OCI-LY7 (cell line): ENCODE data around the gene CAP1. TPM values are rescaled to one million over a fixed set of nuclear protein-coding genes. Genes with fewer than 3 reads are reported as not detected.

Experiments
- BruUV-seq: library from RNA; stranded (reverse); fragments of 400-500 nt; replicated peaks from 2 replicates; lab custom pipeline; 2021; lab: Mats Ljungman, UMichigan
- CTCF ChIA-PET: fragments of 300-600 bp; sonication (Branson Sonifier 250); formaldehyde crosslinking; loops from one replicate; lab custom pipeline; 2022; ENCODE audit warnings: antibody characterized with exemption; ENCODE audit not compliant: unreplicated experiment; lab: Charles Lee
- POLR2A ChIA-PET: fragments of 300-600 bp; sonication (Branson Sonifier 250); formaldehyde crosslinking; loops from one replicate; lab custom pipeline; 2022; ENCODE audit warnings: antibody characterized with exemption; lab: Charles Lee
- DNase-seq: peaks from one replicate; pipeline ENCODE4 v3.0.0-alpha.2; 2015; ENCODE audit warnings: low spot score
- H2AFZ ChIP-seq: fragments of 200-600 bp; sonication (generic), shearing (Covaris generic); 2 replicates; pipeline ENCODE4 v1.6.1; 2014; ENCODE audit warnings: mild to moderate bottlenecking, antibody characterized with exemption, low read length, moderate library complexity
- H3K27ac ChIP-seq: fragments of 200-600 bp; sonication (generic); 2 replicates; pipeline ENCODE4 v1.5.1; 2014; ENCODE audit warnings: mixed run types, low read depth, mild to moderate bottlenecking, moderate library complexity, low read length, inconsistent platforms; ENCODE audit not compliant: poor library complexity, severe bottlenecking
- H3K36me3 ChIP-seq: fragments of 200-600 bp; sonication (generic); 2 replicates; pipeline ENCODE4 v1.6.1; 2014; ENCODE audit warnings: mild to moderate bottlenecking, antibody characterized with exemption, low read length, moderate library complexity, mixed read lengths; ENCODE audit not compliant: insufficient read depth
- H3K4me1 ChIP-seq: fragments of 200-600 bp; sonication (generic); 2 replicates; pipeline ENCODE4 v1.5.1; 2014; ENCODE audit warnings: mild to moderate bottlenecking, low read length; ENCODE audit not compliant: insufficient read depth, poor library complexity, severe bottlenecking
- H3K4me2 ChIP-seq: fragments of 200-600 bp; sonication (generic); 2 replicates; pipeline ENCODE4 v1.6.1; 2014; ENCODE audit warnings: mild to moderate bottlenecking, low read length
- H3K4me3 ChIP-seq: fragments of 200-600 bp; sonication (generic); 2 replicates; pipeline ENCODE4 v1.5.1; 2014; ENCODE audit warnings: mild to moderate bottlenecking, low read depth, low read length; ENCODE audit not compliant: poor library complexity, severe bottlenecking
- H3K79me2 ChIP-seq: fragments of 200-600 bp; sonication (generic); 2 replicates; pipeline ENCODE4 v1.6.1; 2016; ENCODE audit warnings: low read depth, mild to moderate bottlenecking, low read length, moderate library complexity, mixed read lengths; ENCODE audit not compliant: insufficient read depth
- H3K9me2 ChIP-seq: fragments of 200-600 bp; sonication (generic); 2 replicates; pipeline ENCODE4 v1.6.1; 2016; ENCODE audit warnings: mild to moderate bottlenecking, low read length, mixed read lengths; ENCODE audit not compliant: insufficient read depth
- H3K9me3 ChIP-seq: fragments of 200-600 bp; sonication (generic); 2 replicates; pipeline ENCODE4 v1.6.1; 2014; ENCODE audit warnings: mild to moderate bottlenecking, mixed run types, low read length, mixed read lengths
- H4K20me1 ChIP-seq: fragments of 200-600 bp; sonication (generic); 2 replicates; pipeline ENCODE4 v1.6.1; 2014; ENCODE audit warnings: mild to moderate bottlenecking, antibody characterized with exemption, low read length, moderate library complexity, mixed read lengths; ENCODE audit not compliant: insufficient read depth
- CTCF ChIP-seq: fragments of 200-600 bp; sonication (generic); conservative IDR thresholded peaks from 2 replicates; pipeline ENCODE4 v1.5.1; 2014; ENCODE audit warnings: mild to moderate bottlenecking, antibody characterized with exemption, low read length, moderate library complexity, mixed read lengths
- EZH2phosphoT487 ChIP-seq: fragments of 200-600 bp; sonication (generic); IDR thresholded peaks from 2 replicates; pipeline ENCODE4 v1.6.1; 2018; ENCODE audit warnings: low read depth, borderline replicate concordance, mild to moderate bottlenecking, mixed run types, antibody characterized with exemption, low read length, moderate library complexity, mixed read lengths
- intact Hi-C: fragments of 100-400 bp; cut with micrococcal nuclease; formaldehyde crosslinking; loops from one replicate; pipeline ENCODE4 v1.10.0; 2022; ENCODE audit not compliant: unreplicated experiment
- total RNA-seq, 2 experiments: library from RNA; depleted of rRNA in 1 of 2; stranded (reverse); fragments of >200 nt in 1 of 2; shearing (Covaris generic) in 1 of 2; gene quantifications; 2 replicates each; pipeline ENCODE4 v1.2.3, GENCODE V29; 2014 to 2022

Gene CAP1
- total RNA-seq, 2 experiments from 2014 or later = 193 to 296 TPM

DNA sequence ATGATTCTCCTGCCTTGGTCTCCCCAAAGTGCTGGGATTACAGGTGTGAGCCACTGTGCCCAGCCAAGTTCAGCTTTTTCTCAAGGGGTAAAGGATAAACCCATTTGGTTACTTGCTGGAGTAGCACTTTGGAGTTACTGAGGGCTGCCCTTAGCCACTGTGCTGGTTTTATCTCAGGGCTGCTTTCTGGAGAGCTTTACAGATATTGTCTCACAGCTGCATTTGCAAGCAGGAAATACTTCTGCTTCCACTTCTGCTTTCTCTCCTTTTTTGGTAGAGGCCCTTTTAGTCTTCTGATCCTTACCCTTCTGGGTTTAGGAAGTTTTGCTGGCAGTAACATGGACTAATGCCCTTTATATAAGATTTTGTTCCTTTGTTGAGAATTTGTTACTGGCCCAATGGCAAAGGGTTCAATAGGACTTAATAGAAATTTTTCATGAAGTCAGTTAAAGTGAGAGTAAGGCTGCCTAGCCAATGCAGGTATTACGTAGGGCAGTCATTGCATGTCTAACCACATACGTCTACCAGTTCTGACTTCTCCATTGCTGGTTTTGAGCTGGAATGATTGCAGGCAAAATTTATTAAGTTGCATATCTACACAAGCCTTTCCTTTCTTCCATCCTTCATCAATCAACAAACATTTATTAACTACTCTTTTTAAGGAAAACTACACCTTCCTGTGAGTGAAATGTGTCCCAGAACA lies 24.4 kb downstream of the CAP1 start:
- ChIA-PET POLR2A (interaction anchor here (1.0 to 6.6 kb wide), 3 partner anchors 11 to 26 kb away, joined by 3 to 54 read pairs (median 3); partner anchors contain the start of gene CAP1), CTCF (no interaction called here)
- Histone ChIP-seq H3K79me2 (peaks cover 26% of the 10 kb centered on the region; the same call in 1 of the 2 replicates), H2AFZ (no peak overlapping the region), H3K4me3 (peak overlapping the region; percentile 30), H3K36me3 (peaks cover 95% of the 10 kb centered on the region), H3K4me2 (peak overlapping the region; percentile 59), H4K20me1 (peaks cover 4% of the 10 kb centered on the region; the same call in 1 of the 2 replicates), H3K4me1 (peaks cover 65% of the 10 kb centered on the region), H3K27ac (peak overlapping the region; percentile 90), H3K9me2 (no peaks in the 10 kb centered on the region), H3K9me3 (no peaks in the 10 kb centered on the region)
- peak; percentile 86 for DNase-seq
- intact Hi-C loops = loop anchor here (1.0 kb wide), 1 partner anchor 25 kb away; the partner anchor contains the start of gene CAP1
- TF ChIP-seq EZH2phosphoT487 (no peak), CTCF (no peak)
- no TSS peak for BruUV-seq

GRCh38 chr1:40067023-40067422 lies 26.5 kb downstream of the CAP1 start:
- peaks cover 95% of the 10 kb centered on the region for H3K36me3 ChIP-seq
- H3K9me3 ChIP-seq = no peaks in the 10 kb centered on the region
- intact Hi-C loops = no loop called here
- TF ChIP-seq EZH2phosphoT487 = no peak
- TF ChIP-seq CTCF = no peak
- no peak overlapping the region for H3K4me3 ChIP-seq
- peaks cover 44% of the 10 kb centered on the region for H3K4me1 ChIP-seq
- no peaks in the 10 kb centered on the region for H3K9me2 ChIP-seq
- H4K20me1 ChIP-seq = peaks cover 4% of the 10 kb centered on the region; the same call in 1 of the 2 replicates
- no peak overlapping the region for H2AFZ ChIP-seq
- no TSS peak for BruUV-seq
- DNase-seq = no peak
- ChIA-PET CTCF (no interaction called here), POLR2A (no interaction called here)
- H3K27ac ChIP-seq = no peak overlapping the region
- H3K79me2 ChIP-seq = peaks cover 11% of the 10 kb centered on the region; the same call in 1 of the 2 replicates
- no peak overlapping the region for H3K4me2 ChIP-seq

GRCh38 chr1:40067851-40068250 lies 27.3 kb downstream of the CAP1 start:
- no peak for TF ChIP-seq EZH2phosphoT487
- no peak for TF ChIP-seq CTCF
- ChIA-PET POLR2A (no interaction called here), CTCF (no interaction called here)
- no peak overlapping the region for H3K27ac ChIP-seq
- H3K4me2 ChIP-seq = no peak overlapping the region
- H4K20me1 ChIP-seq = peaks cover 4% of the 10 kb centered on the region; the same call in 1 of the 2 replicates
- no peaks in the 10 kb centered on the region for H3K9me2 ChIP-seq
- intact Hi-C loops = no loop called here
- no peak for DNase-seq
- no peaks in the 10 kb centered on the region for H3K9me3 ChIP-seq
- no TSS peak for BruUV-seq
- H3K36me3 ChIP-seq = peaks cover 96% of the 10 kb centered on the region
- peaks cover 3% of the 10 kb centered on the region; the same call in 1 of the 2 replicates for H3K79me2 ChIP-seq
- peaks cover 36% of the 10 kb centered on the region for H3K4me1 ChIP-seq
- no peak overlapping the region for H2AFZ ChIP-seq
- no peak overlapping the region for H3K4me3 ChIP-seq
